Bone marrow (tissue), 2 donors: Measurements from ENCODE around the gene SLC7A5.

Experiments used
- DNase-seq, 2 donors: peaks; one replicate each; lab custom pipeline; 2025; lab: John Stamatoyannopoulos, UW

SLC7A5 gene

DNA sequence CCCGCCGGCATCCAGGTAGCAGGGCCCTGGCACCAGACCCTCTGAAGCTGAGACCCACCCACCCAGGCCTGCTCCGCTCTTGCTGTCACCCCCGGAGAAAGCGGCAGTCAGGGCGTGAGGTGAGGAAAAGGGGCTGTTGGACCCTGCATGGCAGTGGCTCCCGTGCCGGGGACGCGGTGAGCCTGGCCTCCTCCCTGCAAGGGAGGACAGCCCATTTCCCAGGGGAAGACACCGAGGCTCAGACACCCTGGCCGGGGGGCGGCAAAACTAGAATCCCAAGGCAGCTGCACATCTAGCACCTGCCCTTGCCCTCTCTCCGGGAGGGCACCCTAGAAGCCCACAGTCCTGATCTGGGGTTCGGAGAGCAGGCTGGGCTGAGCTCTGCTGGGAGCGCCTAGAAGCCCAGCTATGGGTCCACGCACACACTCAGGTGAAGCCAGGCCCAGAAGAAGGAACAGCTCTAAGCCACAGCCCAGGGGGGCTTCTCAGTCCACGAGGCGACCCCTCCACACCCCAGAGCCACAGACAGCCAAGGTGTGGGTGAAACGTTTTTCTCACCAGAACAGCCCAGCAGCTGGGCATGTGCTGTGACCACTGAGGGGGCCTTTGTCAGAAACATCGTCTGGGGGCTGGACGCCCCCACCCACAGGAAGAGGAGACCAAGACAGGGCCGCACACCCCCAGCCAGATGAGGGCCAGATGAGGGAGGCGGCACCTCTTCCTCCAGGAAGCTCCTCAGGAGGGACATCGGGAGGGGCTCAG, 22.4 kb downstream of the SLC7A5 start:
- no peak for DNase-seq

DNA sequence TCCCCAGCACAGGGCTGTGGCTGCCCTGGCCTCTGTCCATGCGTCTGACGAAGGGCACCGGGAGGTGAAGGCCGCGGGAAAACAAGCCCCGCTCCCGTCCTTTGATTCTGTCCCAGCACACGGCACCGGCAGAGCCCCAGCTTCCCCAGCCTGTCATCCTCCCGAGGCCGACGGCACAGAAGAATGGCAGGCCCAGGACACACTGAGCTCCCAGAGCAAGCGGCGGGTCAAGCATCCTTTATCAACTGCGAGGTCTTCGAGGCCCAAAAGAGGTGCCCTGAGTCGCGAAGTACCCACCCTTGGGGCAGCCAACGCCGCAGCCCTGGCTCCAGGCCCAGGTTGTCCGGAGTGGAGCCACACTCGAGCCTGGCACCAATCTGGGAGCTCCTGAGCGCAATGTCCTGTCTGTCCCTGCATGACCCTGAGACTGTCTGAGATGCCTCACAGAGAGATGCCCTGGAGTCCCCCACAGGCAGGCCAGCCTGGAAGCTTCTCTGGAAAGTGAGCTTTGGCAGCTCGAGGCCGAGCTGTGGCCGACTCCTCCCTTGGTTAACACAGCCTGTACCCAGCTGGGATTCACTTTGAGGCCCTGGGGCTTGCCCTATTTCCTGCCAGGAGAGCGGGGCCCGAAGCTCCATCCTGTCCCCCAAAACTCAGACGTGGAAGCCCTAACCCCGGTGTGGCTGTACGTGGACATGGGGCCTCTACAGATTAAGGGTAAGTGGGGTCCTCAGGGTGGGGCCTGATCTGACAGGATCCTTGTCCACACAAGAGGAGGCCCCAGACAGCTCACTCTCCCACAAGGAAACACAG, 23.3 kb downstream of the SLC7A5 start:
- DNase-seq: no peak

DNA sequence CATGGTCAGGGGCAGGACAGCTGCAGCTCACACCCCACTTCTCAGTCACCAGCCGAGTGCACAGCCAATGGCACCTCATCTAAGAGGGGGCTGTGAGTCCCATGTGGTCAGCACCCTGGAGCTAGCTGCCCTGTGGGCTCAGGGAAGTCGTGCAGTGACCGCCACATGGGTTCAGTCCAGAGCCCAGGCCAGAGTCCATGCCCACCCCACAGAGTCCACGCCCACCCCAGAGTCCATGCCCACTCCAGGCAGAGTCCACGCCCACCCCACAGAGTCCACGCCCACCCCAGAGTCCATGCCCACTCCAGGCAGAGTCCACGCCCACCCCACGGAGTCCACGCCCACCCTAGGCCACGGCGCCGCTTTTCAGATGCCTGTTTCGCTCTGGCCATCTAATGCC, 24.1 kb downstream of the SLC7A5 start:
- DNase-seq: no peak

DNA sequence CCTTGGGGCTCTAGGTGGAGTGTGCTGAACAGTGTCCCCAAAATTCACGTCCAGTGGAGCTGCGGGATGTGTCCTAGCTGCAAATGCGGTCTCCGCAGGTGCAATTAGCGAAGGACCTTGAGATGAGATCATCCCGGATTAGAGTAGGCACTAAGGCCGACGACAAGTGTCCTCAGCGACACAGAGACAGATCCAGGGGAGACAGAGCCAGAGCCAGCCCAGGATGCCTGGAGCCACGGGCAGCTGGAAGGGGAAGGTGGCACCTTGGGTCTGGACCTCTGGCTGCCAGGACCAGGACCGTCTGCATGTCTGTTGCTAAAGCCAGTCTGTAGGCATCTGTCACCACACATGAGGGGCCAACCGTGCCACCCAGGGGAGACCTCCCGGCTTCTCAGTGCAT, 24.5 kb downstream of the SLC7A5 start:
- no peak for DNase-seq

DNA sequence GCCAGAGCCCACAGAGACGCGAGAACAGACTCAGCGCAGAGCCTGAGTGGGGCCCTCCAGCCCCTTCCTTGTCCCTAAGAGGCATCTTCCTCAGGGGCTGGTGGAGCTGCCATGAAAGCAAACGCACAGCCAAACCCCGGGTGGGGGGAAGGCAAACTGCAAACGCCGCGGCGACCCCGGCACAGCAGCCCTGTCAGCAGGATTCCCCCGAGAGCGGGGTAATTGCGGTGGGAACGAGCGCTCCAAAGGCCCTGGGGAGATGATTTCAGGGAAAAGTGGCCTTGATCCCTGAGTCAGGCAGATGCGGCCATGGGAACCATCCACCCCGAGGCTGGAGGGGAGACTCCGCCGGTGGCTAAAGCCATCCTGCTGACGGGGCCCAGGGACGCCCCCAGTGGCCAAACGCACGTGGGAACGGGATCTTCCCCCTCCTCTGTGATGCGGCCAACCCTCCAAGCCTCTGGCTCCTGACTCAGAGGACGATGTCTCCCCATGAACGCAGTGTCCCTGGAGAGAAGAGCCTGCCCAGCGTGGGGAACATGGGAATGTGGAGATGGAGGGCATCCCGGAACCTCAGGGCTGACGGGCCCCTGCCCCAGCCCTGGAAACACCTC, 25.1 kb downstream of the SLC7A5 start:
- no peak for DNase-seq

DNA sequence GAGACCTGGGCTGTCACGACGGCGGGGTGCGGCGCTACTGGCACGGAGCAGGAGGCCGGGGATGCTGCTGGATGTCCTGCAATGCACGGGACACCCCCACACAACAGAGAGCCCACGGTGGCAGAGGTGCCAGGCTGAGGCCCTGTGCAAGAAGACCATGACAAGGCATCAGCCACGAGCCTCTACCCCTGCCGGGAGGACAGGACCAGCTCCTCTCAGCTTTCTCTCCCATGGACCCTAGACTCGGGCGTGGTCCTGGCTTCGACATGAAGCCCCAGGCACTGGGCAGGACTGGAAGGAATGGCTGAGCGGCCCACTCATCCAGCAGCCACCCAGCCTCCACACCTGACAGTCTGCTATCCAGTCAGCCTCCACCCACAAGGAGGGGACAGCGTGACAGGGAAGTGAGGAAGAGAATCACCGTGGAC, 25.6 kb downstream of the SLC7A5 start:
- DNase-seq: no peak

DNA sequence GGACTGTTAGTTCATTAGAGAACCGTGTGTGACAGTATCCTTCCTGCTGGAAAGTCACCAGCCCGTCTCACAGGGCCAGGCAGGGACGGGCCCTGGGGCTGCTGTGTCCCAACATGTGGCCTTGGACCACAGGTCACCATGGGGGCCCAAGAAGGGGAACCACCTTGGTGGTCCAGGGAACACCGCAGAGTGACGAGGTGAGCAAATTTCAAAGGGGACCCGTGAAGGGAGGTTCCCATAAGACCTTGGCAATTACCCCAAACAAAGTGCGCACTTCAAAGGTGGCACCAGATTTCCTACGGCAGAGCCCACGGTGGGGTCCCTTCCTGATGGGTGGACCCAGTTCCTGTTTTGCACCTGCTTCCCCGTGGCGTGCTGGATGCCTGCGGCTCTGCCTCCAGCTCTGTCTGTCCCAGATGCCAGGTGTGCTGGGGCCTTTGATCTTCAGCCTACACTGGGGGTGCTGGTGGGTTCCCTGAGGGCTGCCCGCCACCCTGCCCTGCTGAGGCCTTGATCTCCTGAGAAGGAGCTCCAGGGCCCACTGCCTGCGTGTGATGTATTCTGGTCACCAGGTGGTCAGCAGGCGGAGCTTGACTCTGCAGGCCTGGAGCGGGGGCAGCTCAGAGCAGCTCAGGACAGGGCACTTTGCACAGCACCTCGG, 27.0 kb downstream of the SLC7A5 start:
- no peak for DNase-seq

DNA sequence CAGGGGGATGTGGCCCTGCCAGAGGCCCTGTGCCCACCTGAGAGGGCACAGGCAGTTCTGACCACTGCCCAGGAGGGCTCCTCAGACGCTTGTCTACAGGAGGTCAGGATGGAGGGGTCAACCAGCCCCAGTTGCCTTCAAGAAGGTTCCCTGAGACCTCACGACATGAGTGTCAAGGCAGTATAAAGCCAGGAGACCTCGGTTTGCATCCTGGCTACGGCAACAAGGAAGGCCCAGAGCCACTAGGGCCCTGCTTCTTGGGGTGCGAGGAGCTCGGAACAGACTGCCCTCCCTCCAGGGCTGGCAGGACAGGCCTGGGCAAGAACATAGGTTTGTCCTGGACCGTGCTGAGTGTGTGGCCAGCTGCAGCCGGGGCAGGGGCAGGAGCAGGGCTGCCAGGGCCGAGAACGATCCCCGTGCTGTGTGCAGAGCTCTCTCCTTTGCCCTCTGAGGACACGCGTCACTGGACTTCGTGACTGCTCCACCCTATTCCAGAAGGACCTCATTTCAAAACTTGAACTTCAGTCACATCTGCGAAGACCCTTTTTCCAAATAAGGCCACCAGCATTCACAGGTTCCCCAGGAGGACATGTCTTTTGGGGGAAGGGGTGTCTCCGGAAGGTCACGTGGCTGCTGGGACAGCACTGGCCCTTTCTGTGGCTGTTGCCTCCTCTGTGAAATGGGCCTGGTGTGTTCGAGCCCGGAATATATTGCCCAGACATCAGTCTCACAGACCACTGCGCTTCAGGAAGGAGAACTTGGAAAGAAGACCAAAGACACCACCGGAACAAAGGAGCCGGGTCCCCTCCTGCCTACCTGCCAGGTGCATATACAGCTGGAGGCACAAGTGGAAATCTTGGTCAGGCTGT, 27.7 kb downstream of the SLC7A5 start:
- no peak for DNase-seq

DNA sequence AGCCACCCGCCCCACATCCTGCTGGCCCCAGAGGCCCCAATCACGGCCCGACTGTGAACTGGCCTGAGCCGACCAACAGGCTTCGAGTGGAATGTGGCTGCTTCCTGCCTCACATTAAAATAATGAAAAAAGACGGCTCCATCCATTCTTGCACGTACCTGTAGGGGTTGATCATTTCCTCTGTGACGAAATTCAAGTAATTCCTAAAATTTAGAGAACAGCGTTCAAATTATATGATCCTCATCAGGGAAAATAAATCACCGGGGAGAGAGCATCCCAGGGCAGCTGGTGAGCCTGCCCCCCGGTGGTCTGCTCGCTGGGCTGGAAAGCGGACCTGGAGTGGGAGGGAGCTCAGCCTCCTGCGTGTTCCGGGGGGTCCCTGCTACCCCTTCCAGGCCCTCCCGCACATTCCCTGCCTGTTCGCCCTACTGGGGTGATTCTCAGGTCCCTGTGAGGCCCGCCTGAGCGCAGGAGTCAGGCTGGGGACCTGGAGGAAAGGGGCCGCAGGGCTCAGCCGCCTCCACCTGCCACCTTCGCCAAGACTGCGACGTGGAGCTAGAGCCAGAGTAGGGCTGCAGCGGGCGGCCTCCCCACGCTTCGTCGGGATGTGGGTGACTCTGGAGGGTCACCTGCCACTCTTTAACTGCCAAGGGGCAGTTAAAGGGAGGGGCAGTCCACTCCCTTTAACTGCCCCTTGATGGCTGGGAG, 28.9 kb downstream of the SLC7A5 start:
- no peak for DNase-seq

DNA sequence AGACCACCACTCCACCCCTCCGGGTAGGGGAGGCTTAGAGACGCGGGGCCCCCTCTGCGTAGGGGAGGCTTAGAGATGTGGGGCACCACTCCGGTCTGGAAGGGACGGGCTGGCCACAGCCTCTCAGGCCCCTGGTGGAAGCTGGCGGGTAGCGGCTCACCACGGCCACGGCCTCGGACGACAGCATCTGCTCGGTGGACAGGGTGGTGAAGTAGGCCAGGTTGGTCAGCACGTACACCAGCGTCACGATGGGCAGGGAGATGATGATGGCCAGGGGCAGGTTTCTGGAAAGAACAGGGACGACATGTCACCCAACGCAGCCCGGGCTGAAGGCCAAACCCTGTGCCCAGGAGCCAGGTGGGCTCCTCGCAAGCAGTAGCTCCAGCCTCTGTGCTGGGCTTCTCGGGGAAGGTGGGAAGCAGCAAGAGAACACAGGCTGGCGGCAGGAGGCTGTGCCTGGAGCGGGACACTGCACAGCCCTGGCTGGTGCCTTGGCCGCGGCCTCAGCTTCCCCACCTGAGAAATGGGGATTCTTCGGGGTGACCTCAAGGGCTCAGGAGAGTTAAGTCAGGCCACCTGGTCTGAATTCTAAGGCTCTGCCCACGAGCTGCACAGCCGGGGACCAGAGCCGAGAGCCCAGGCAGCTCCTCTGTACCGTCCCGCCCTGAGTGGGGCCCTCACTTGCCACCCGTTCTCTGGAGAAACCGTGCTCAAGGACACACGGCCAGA, 29.6 kb downstream of the SLC7A5 start:
- no peak for DNase-seq

DNA sequence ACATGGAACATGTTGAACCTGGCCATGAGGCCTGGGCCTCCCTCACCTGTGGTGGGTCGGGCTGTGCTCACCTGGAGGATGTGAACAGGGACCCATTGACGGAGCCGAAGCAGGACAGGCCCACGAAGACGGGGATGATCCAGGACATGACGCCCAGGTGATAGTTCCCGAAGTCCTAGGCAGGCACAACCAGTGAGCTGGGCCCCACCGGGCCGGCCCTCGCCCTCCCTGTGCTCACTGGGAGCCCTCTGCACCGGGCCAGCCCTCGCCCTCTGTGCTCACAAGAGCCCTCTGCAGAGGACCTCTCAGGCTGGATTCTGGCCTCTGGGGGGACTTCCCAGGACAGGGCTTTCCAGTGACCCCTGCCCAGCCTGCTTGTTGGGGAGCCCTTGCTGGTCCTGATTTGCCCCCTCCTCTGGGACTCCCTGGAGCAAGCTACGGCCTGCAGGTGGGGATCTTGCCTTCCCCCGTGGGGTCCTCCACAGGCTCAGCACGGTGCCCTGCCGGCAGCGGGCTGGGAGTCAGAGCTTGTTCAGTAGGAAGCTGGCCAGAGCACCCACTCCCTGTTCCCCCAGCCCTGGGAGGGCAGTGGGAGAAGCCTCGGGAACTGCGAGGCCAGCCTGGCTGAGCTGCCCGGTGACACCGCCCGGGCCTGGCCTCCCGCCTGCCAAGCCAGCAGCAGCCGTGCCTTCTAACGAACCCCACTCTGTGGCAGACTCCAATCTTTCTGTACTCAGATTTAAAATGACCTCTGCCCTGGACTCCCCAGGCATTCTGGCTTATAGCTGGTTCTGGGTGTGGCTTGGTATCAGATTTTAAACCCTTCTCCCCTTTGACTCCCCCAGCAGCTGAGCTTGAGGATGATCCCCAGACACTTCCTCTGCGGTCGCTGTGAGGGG, 30.4 kb downstream of the SLC7A5 start:
- no peak for DNase-seq

DNA sequence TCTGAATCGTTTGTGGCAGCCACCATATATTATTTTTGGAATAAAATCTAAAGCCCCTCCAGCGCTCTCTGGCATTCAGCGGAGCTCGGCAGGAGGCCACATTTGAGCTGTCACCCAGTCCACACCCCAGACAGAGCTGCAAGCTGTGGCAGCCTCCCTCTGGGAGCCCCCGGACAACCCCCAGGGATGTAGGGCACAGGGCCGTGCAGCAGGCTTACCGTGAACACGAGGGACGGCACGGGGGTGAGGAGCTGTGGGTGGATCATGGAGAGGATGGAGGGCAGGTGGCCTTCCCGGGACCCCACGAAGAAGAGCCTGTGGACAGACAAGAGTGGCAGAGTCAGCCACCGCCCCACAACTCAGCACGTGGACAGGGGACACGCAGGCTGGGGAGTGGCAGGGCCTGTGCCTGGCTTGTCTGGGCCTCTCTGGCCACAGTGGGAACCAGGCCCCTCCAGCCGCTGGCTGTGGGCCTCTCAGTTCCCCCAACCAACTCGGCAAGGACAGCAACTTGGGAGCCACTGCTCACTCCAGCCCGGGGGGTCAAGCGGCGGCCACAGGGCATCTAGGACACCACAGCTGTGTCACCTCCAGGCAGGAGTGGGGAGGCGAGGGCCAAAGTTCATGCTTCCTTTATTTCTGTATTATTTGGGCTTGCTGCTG, 31.5 kb downstream of the SLC7A5 start:
- DNase-seq: no peak

DNA sequence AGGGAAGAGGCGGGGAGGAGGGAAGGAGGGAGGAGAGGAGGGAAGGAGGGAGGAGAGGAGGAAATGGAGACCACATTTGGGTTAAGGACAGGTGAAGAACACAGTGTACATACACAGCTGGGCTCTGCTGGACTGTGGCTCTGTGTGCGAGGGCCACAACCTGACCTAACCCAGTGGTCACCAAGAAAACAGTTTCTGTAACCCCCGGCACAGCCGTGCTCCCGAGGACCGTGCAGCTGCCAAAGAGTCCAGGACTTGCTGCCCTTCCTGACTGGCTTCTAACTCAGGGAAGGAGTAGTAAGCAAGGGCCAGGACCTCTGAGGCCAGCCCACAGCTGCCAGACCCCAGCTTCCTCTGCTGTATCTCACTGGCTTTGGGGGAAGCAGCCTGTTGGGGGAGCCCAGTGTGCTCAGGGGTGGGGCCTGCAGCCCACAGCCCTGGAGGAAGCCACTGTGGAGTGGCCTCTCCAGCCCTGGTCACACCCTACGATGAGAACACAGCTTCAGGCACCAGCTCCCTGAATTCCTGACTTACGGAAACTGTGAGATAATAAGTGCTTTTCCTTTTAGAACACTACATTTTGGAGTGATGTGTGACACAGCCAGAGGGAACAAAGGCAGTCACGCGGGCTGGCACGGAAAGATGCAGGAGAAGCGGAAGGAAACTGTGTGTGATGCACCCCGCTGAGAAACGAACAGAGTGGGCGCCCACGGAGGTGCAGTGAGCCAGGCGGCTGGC, 32.3 kb downstream of the SLC7A5 start:
- DNase-seq: peak in 1 of 2 donors; percentile 34

DNA sequence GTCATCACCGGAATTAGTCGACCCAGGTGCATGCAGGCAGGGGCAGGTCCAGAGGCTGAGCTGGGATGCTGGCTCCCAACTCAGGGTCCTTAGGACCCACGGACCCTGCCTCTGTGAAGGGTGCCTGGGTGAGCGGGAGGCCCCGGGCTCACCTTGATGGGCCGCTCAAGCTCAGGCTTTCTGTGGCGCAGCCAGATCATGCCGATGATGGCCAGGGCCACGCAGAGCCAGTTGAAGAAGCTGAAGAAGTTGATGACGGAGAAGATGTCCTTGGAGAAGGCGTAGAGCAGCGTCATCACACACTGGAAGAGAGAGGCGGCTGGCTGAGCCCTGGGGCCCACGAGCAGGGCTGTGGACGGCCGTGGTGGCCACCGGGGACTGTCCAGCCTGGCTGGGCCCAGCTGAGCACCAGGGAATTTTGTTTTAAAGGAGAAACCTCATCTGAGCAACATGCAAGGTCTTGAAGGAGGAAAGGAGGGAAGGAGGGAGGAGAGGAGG, 32.9 kb downstream of the SLC7A5 start:
- no peak for DNase-seq

DNA sequence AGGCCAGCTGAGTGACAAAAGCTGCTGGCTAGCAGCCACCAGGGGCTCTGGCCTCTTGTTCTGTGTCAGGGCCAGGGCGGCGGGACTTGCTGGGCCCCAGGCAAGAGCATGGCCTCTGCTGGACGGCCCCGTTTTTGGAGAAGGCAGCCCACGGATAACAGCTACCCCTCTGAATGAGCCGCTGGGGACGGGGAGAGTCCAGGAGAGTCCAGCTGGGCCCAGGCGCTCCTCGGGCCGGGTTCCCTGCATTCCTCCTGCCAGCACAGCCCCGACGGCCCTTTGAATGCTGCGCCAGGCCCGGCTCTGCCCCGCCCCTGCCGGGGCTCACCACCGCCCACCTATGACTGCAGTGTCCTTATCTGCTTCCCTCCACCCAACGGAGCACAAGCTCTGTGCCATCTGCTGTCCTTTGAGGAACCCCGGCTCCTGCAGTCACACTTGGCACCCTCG, 33.4 kb downstream of the SLC7A5 start:
- no peak for DNase-seq

DNA sequence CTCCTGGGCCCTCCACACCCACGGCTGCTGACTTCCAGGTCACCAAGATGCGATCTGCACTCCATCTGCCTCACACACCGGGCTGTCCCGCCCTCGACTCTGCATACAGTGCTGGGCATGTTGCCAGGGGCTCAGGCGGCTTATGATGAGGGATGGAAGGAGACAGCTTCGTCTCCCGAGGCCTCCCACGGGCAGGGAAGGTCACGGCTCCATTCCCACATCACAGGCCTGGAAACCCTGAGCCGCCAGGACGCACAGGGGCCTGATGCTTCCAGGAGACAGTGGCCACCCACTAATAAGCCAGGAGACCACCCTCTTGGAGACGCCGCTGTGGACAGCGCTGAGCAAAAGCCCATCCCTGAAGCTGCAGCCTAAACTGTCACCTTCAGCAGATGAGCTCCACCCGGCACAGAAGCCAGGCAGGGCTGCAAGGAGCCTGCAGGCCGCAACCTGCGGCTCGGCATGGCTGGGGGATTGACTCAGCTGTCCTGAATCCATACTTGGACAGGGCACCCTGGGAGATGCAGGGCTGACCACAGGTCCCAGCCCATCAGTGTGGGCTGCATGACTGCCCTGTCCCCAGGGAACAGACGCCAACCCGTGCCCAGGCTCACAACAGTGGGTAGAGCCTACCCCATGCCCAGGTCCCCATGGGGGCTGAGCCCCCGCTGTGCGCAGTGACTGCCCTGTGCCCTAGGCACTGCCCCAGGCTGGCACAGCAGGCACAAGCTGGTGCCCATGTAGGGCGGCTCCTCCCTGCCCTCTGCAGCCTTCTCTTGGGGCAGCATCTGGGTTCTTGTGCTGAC, 34.4 kb downstream of the SLC7A5 start:
- no peak for DNase-seq
